Measurements from ENCODE around the gene PYURF. TPM values are rescaled to one million over a fixed set of nuclear protein-coding genes. Genes with fewer than 3 reads are reported as not detected.

PYURF gene
- total RNA-seq, 4 donors from 2014 or later, result 84.7 to 154 (median 98.0) TPM

DNA sequence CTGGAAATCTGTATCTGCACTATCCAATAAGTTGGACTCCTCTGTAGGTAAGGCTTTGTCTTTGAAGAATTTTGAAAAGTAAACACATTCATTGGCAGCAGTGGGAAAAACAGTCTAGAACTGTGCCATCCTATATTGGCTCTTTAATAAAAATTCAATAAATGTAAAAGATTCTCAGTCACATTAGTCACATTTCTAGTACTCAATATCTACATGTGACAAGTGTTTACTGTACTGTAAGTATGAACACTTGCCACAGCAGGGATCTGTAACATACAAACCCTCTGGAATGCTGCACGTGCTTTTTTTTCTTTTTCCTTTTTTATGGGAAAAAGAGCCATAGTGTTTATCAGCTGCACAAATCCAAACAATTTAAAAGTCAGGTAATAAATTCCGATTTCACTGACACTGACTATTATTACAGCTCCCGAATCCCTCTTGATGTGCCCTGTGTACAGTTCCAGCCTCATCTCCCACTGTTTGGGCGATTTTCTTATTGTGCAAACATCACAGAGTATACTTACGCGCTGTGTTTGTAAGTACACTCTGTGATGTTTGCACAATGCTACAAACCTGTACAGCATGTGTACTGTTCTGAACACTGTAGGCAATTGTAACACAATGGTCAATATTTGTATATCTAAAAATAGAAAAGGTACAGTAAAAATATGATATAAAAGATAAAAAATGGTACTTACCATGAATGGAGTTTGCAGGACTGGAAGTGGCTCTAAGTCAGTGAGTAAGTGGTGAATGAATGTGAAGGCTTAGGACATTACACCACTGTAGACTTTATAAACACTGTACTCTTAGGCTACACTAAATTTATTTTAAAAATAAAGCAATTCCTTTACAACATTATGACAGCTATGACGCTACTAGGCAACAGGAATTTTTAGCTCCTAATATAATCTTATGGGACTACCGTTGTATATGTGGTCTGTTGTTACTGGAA, 8.7 kb downstream of the PYURF start:
- Histone ChIP-seq H3K9me3 (no peaks in the 10 kb centered on the region), H3K36me3 (no peaks in the 10 kb centered on the region), H3K4me3 (replicated peaks in 1 of 3) (no peak overlapping the region), H3K27ac (no peak overlapping the region), H3K27me3 (no peaks in the 10 kb centered on the region), H3K4me1 (no peaks in the 10 kb centered on the region)
- intact Hi-C loops (cut with DNase I), result loop anchor here (5.0 to 10.0 kb wide), 2 partner anchors 138 to 480 kb away; partner anchors contain the start of gene HERC6
- 85 to 86% methylated on average over 8 of the region's 8 CpGs for WGBS, 2 donors
- DNase-seq, result no peak
- TF ChIP-seq, protein P1, sequence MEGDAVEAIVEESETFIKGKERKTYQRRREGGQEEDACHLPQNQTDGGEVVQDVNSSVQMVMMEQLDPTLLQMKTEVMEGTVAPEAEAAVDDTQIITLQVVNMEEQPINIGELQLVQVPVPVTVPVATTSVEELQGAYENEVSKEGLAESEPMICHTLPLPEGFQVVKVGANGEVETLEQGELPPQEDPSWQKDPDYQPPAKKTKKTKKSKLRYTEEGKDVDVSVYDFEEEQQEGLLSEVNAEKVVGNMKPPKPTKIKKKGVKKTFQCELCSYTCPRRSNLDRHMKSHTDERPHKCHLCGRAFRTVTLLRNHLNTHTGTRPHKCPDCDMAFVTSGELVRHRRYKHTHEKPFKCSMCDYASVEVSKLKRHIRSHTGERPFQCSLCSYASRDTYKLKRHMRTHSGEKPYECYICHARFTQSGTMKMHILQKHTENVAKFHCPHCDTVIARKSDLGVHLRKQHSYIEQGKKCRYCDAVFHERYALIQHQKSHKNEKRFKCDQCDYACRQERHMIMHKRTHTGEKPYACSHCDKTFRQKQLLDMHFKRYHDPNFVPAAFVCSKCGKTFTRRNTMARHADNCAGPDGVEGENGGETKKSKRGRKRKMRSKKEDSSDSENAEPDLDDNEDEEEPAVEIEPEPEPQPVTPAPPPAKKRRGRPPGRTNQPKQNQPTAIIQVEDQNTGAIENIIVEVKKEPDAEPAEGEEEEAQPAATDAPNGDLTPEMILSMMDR (IDR thresholded peaks at IDR 0.05), result no peak
- no peak for TF ChIP-seq POLR2A (IDR thresholded peaks at IDR 0.05)

DNA sequence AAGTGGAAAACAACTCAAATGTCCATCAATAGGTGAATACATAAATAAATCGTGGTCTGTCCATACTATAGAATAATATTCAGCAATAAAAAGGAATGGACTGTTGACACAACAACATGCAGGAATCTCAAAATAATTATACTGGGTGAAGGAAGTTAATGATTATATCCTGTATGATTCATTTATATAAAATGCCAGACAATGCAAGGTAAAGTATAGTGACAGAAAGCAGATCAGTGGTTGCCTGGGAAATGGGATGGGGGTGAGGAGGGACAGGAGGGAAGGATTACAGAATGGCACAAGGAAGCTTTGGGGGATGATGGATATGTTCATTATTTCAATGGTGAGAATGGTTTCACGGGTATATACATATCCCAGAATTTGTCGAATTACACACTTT, 12.3 kb downstream of the PYURF start:
- Histone ChIP-seq H3K36me3 (no peaks in the 10 kb centered on the region), H3K27me3 (no peaks in the 10 kb centered on the region), H3K4me1 (no peaks in the 10 kb centered on the region), H3K9me3 (no peaks in the 10 kb centered on the region), H3K27ac (no peak overlapping the region), H3K4me3 (replicated peaks in 1 of 3) (no peak overlapping the region)
- WGBS, 2 donors, result 86 to 88% methylated on average over 3 of the region's 3 CpGs
- no peak for TF ChIP-seq POLR2A (IDR thresholded peaks at IDR 0.05)
- TF ChIP-seq, protein P1 (IDR thresholded peaks at IDR 0.05), result no peak
- no peak for DNase-seq
- intact Hi-C loops (cut with DNase I), result loop anchor here (10.0 kb wide), 1 partner anchor 476 kb away; no protein-coding TSS in a partner anchor

DNA sequence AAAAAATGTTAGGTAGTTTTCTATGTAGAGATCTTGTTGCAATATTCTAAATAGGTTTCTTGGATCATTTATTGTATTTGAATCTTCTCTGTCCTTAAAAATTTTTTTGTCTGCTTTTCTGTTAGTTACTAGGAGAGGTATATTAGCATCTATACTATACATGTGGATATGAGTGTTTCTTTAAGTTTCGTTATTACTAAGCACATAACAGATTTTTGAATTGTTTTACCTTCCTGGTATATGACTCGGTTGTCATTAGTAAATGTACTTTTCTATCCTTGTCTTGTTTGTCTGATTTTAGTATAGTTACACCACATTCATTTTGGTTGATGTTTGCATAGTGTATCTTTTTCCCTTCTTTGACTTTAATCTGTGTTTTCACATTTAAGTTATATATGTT, 20.2 kb downstream of the PYURF start:
- no peaks in the 10 kb centered on the region for H3K27me3 ChIP-seq
- DNase-seq, result no peak
- H3K4me3 ChIP-seq (replicated peaks in 1 of 3), result no peak overlapping the region
- H3K4me1 ChIP-seq, result no peaks in the 10 kb centered on the region
- WGBS, 2 donors, result 94 to 97% methylated on average over 2 of the region's 2 CpGs
- H3K36me3 ChIP-seq, result no peaks in the 10 kb centered on the region
- H3K9me3 ChIP-seq, result no peaks in the 10 kb centered on the region
- TF ChIP-seq POLR2A (IDR thresholded peaks at IDR 0.05), result no peak
- TF ChIP-seq, protein P1 (IDR thresholded peaks at IDR 0.05), result no peak
- intact Hi-C loops (cut with DNase I), result no loop called here
- H3K27ac ChIP-seq, result no peak overlapping the region

DNA sequence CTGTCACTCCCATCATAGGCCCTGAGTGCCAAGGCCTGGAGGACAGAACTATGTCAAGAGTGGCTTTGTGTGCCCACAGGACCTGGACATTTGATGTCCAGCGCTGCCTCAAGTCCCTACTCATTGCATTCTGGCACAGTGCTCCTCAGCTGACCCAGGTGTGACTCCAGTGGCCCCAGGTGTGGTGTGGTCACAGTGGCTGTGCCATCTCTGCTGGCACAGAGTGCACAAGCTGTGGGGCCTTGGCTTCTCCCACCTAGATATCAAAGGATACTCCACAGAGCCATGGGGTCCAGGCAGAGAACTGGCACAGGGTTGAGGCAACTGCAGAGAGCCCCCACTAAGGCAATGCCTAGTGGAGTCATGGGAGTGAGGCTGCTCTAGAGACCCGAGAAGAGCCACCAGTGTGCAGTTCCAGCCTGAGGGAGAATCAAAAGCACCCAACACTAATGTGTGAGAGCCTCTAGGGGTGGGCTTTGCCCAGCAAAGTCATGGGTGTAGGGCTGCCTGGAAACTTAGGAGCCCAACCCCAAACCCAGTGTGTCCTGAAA, 25.6 kb downstream of the PYURF start:
- TF ChIP-seq, protein P1 (IDR thresholded peaks at IDR 0.05), result no peak
- TF ChIP-seq POLR2A (IDR thresholded peaks at IDR 0.05), result no peak
- H3K4me3 ChIP-seq (replicated peaks in 1 of 3), result no peak overlapping the region
- H3K27me3 ChIP-seq, result no peaks in the 10 kb centered on the region
- 96 to 100% methylated on average over 2 of the region's 2 CpGs for WGBS, 2 donors
- intact Hi-C loops (cut with DNase I), result no loop called here
- no peak for DNase-seq
- H3K9me3 ChIP-seq, result no peaks in the 10 kb centered on the region
- peaks cover 0 to 5% of the 10 kb centered on the region in 2 donors for H3K36me3 ChIP-seq
- H3K4me1 ChIP-seq, result no peaks in the 10 kb centered on the region
- H3K27ac ChIP-seq, result no peak overlapping the region

Data from thyroid gland (tissue), 4 donors.